Measurements from ENCODE around the gene TSPAN18.

GRCh38 chr11:44743326-44743725, 16.6 kb downstream of the TSPAN18 start:
- TF ChIP-seq CTCF (IDR thresholded peaks at IDR 0.05) = no peak
- TF ChIP-seq POLR2A (IDR thresholded peaks at IDR 0.05) = no peak
